Left ventricle myocardium inferior (tissue), 1 donor: ENCODE data around the gene ANKS1B. TPM values are rescaled to one million over a fixed set of nuclear protein-coding genes. Genes with fewer than 3 reads are reported as not detected.
A peak's percentile ranks its signal among the peaks of the same experiment; 100 is the strongest.

Experiments used
- DNase-seq: peaks from one replicate; pipeline ENCODE4 v3.0.0-alpha.2; 2020
- H3K27ac ChIP-seq: fragments of 200-600 bp; replicated peaks from 2 replicates; pipeline ENCODE4 v1.8.0; 2021
- H3K27me3 ChIP-seq: fragments of 200-600 bp; 2 replicates; pipeline ENCODE4 v1.8.0; 2021; ENCODE audit warnings: low read depth
- H3K36me3 ChIP-seq: fragments of 200-600 bp; 2 replicates; pipeline ENCODE4 v1.8.0; 2021
- H3K4me1 ChIP-seq: fragments of 200-600 bp; 2 replicates; pipeline ENCODE4 v1.8.0; 2021
- H3K4me3 ChIP-seq: fragments of 200-600 bp; 2 replicates; pipeline ENCODE4 v1.8.0; 2021; ENCODE audit warnings: mild to moderate bottlenecking, moderate library complexity
- H3K9me3 ChIP-seq: fragments of 200-600 bp; replicated peaks from 2 replicates; pipeline ENCODE4 v1.8.0; 2021
- intact Hi-C: fragments of 100-400 bp; cut with micrococcal nuclease; formaldehyde crosslinking; loops from one replicate; pipeline ENCODE4 v1.11.0; 2022
- total RNA-seq: library from RNA; stranded (reverse); fragmentation: NEBNext Ultra II Directional; extraction: Animal tissue kit (Norgen Biotek cat#: 25700); gene quantifications from one replicate; pipeline ENCODE4 v1.2.1, GENCODE V29; 2021
- TF ChIP-seq, protein P1 (sequence below): fragments of 200-600 bp; IDR thresholded peaks from 2 replicates; pipeline ENCODE4 v1.8.0; 2021; ENCODE audit warnings: antibody characterized with exemption, mild to moderate bottlenecking, borderline replicate concordance
- donor health status: DM: no; HTN: yes; CAD: no; lungs with severe emphysema.

Gene ANKS1B
- total RNA-seq, 1 donor from 2014 or later: 1.6 TPM

- H3K36me3 ChIP-seq: no peaks in the 10 kb centered on the region
- H3K27me3 ChIP-seq: no peaks in the 10 kb centered on the region
- H3K4me1 ChIP-seq: no peaks in the 10 kb centered on the region
- H3K27ac ChIP-seq: peak overlapping the region; percentile 9
- TF ChIP-seq, protein P1, sequence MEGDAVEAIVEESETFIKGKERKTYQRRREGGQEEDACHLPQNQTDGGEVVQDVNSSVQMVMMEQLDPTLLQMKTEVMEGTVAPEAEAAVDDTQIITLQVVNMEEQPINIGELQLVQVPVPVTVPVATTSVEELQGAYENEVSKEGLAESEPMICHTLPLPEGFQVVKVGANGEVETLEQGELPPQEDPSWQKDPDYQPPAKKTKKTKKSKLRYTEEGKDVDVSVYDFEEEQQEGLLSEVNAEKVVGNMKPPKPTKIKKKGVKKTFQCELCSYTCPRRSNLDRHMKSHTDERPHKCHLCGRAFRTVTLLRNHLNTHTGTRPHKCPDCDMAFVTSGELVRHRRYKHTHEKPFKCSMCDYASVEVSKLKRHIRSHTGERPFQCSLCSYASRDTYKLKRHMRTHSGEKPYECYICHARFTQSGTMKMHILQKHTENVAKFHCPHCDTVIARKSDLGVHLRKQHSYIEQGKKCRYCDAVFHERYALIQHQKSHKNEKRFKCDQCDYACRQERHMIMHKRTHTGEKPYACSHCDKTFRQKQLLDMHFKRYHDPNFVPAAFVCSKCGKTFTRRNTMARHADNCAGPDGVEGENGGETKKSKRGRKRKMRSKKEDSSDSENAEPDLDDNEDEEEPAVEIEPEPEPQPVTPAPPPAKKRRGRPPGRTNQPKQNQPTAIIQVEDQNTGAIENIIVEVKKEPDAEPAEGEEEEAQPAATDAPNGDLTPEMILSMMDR: no peak
- intact Hi-C loops: no loop called here
- no peaks in the 10 kb centered on the region for H3K9me3 ChIP-seq
- H3K4me3 ChIP-seq: no peak overlapping the region
- no peak for DNase-seq
These were observed 924.8 kb downstream of the ANKS1B start for GRCh38 chr12:99059824-99060511.

DNA sequence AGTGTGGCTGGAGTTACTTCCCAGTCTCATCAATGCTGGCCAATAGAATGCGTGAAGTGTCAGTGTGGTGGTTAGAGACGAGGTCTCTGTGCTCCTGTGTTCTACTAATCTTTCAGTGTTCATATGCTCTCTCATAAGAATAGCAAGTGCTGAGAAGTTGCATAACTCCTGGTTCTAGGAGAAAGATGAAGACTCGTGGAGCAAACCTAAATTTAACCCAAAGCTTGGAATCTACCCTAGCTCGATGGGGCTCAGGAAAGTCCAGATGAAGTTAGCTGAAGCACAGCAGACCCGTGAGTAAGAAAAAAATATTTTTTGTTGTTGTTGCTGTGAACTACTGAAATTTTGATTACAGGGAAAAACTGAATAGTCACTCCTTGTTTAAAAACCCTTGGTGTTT, 927.1 kb downstream of the ANKS1B start:
- H3K9me3 ChIP-seq: no peaks in the 10 kb centered on the region
- no peaks in the 10 kb centered on the region for H3K4me1 ChIP-seq
- H3K4me3 ChIP-seq: no peak overlapping the region
- intact Hi-C loops: no loop called here
- no peak for DNase-seq
- TF ChIP-seq, protein P1: no peak
- no peak overlapping the region for H3K27ac ChIP-seq
- H3K27me3 ChIP-seq: no peaks in the 10 kb centered on the region
- H3K36me3 ChIP-seq: no peaks in the 10 kb centered on the region

DNA sequence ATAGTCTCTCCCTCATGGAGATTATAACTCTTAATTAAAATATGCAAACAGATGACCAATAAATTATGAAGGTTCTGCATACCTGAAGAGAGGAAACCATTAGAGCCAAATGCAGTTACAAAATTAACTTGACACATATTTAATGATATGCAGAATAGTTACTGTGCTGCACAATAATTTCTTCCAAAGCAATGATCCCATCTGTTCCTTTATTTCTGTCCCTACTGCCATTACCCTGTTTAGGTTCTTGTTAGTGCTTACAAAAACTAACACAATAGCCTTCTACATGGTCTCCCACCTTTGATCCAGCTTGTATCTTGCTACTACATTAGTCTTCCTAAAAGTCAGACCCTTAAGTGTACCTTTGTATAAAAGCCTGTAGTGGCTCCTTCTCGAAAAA, 928.5 kb downstream of the ANKS1B start:
- H3K4me3 ChIP-seq: no peak overlapping the region
- no peaks in the 10 kb centered on the region for H3K9me3 ChIP-seq
- TF ChIP-seq, protein P1: no peak
- no peaks in the 10 kb centered on the region for H3K27me3 ChIP-seq
- intact Hi-C loops: no loop called here
- no peaks in the 10 kb centered on the region for H3K4me1 ChIP-seq
- no peak overlapping the region for H3K27ac ChIP-seq
- DNase-seq: no peak
- H3K36me3 ChIP-seq: no peaks in the 10 kb centered on the region

GRCh38 chr12:99055299-99055698, 929.4 kb downstream of the ANKS1B start:
- H3K36me3 ChIP-seq: no peaks in the 10 kb centered on the region
- H3K27me3 ChIP-seq: no peaks in the 10 kb centered on the region
- intact Hi-C loops: no loop called here
- no peak for DNase-seq
- H3K4me3 ChIP-seq: no peak overlapping the region
- TF ChIP-seq, protein P1: no peak
- no peaks in the 10 kb centered on the region for H3K4me1 ChIP-seq
- H3K9me3 ChIP-seq: no peaks in the 10 kb centered on the region
- H3K27ac ChIP-seq: no peak overlapping the region

GRCh38 chr12:99054601-99055128, 930.1 kb downstream of the ANKS1B start:
- Histone ChIP-seq H3K36me3 (no peaks in the 10 kb centered on the region), H3K4me3 (no peak overlapping the region), H3K9me3 (no peaks in the 10 kb centered on the region), H3K27ac (no peak overlapping the region), H3K4me1 (no peaks in the 10 kb centered on the region), H3K27me3 (no peaks in the 10 kb centered on the region)
- intact Hi-C loops: no loop called here
- TF ChIP-seq, protein P1: no peak
- DNase-seq: no peak
